ENCODE measurements around the gene TMEM229A. TPM values are rescaled to one million over a fixed set of nuclear protein-coding genes. Genes with fewer than 3 reads are reported as not detected.

The TMEM229A gene
- not detected in 5 replicates for total RNA-seq (2022; extraction: Qiagen RNA extraction; ENCODE audit: low read depth)

GRCh38 chr7:124032369-124033094, at the start of gene TMEM229A:
TSS of gene TMEM229A (minus strand) at chr7:124033067. CDS start at chr7:124033003, 64 bp downstream.

Other genes starting within 250 kb of the TMEM229A start
- not detected in 5 replicates for gene HYAL4, start 187.9 kb downstream of the TMEM229A start, total RNA-seq (2022; extraction: Qiagen RNA extraction; ENCODE audit: low read depth)
- not detected in 5 replicates for gene SPAM1, start 107.8 kb downstream of the TMEM229A start, total RNA-seq (2022; extraction: Qiagen RNA extraction; ENCODE audit: low read depth)

Data from A549 treated with RU486 at 1 μM for 4 hours (cell line).